SH-SY5Y (cell line): ENCODE measurements around the gene TGIF1.

Experiments
- GATA2 ChIP-seq: IDR thresholded peaks from 2 replicates; pipeline ENCODE4 v1.6.1; 2011; ENCODE audit warnings: mild to moderate bottlenecking, low read depth, low read length
- GATA3 ChIP-seq: IDR thresholded peaks from 2 replicates; pipeline ENCODE4 v1.6.1; 2011; ENCODE audit warnings: low read depth, mild to moderate bottlenecking, low read length, moderate library complexity

Gene TGIF1

GRCh38 chr18:3450799-3451182, 819 bp downstream of the TGIF1 start:
- TF ChIP-seq GATA3 (no peak), GATA2 (no peak)

GRCh38 chr18:3451183-3451988, 1.4 kb downstream of the TGIF1 start:
- no peak for TF ChIP-seq GATA2
- no peak for TF ChIP-seq GATA3

GRCh38 chr18:3451989-3452749, 2.2 kb downstream of the TGIF1 start:
- TF ChIP-seq GATA2 (no peak), GATA3 (no peak)

GRCh38 chr18:3452750-3453539, 3.0 kb downstream of the TGIF1 start:
- no peak for TF ChIP-seq GATA3
- TF ChIP-seq GATA2, result no peak

GRCh38 chr18:3453540-3454364, 3.8 kb downstream of the TGIF1 start:
- no peak for TF ChIP-seq GATA3
- no peak for TF ChIP-seq GATA2

- no peak for TF ChIP-seq GATA2
- TF ChIP-seq GATA3, result no peak
Measured at GRCh38 chr18:3454365-3455089, 4.6 kb downstream of the TGIF1 start.

- TF ChIP-seq GATA3 (no peak), GATA2 (no peak)
Measured at GRCh38 chr18:3455090-3455635, 5.2 kb downstream of the TGIF1 start.

- no peak for TF ChIP-seq GATA3
- no peak for TF ChIP-seq GATA2
Measured at GRCh38 chr18:3455907-3456685, 6.1 kb downstream of the TGIF1 start.

GRCh38 chr18:3456686-3457069, 6.7 kb downstream of the TGIF1 start:
- TF ChIP-seq GATA3 (no peak), GATA2 (no peak)

- TF ChIP-seq GATA2 (no peak), GATA3 (no peak)
Measured at GRCh38 chr18:3457261-3457724, 7.3 kb downstream of the TGIF1 start.

GRCh38 chr18:3458378-3458777, 8.4 kb downstream of the TGIF1 start:
- TF ChIP-seq GATA3 (no peak), GATA2 (no peak)

GRCh38 chr18:3458952-3459853, 9.2 kb downstream of the TGIF1 start:
- no peak for TF ChIP-seq GATA3
- no peak for TF ChIP-seq GATA2
